Chondrocyte (in vitro differentiated cells): ENCODE measurements around the gene PYGM. TPM values are rescaled to one million over a fixed set of nuclear protein-coding genes. Genes with fewer than 3 reads are reported as not detected.
"Not testable (repeated sequence)": the region's sequence is repeated elsewhere in the genome, so short reads cannot be mapped to it uniquely, and the experiment has no call there.

Experiments
- DNase-seq: peaks from one replicate; pipeline ENCODE4 v3.0.0; 2021; ENCODE audit warnings: mixed read lengths, low spot score
- H3K27ac Mint-ChIP-seq: one replicate; pipeline ENCODE4 v1.8.0; 2021; ENCODE audit warnings: mild to moderate bottlenecking, moderate library complexity, mixed read lengths; ENCODE audit not compliant: unreplicated experiment
- H3K27me3 Mint-ChIP-seq: 2 replicates; pipeline ENCODE4 v1.8.0; 2021; ENCODE audit warnings: low read depth, mixed read lengths
- H3K36me3 Mint-ChIP-seq: 2 replicates; pipeline ENCODE4 v1.8.0; 2021; ENCODE audit warnings: low read depth, mixed read lengths
- H3K4me1 Mint-ChIP-seq: 2 replicates; pipeline ENCODE4 v1.8.0; 2021; ENCODE audit warnings: low read depth, mild to moderate bottlenecking, mixed read lengths
- H3K4me3 Mint-ChIP-seq: one replicate; pipeline ENCODE4 v1.8.0; 2021; ENCODE audit warnings: mild to moderate bottlenecking, moderate library complexity, mixed read lengths; ENCODE audit not compliant: unreplicated experiment
- H3K9me3 Mint-ChIP-seq: 2 replicates; pipeline ENCODE4 v1.8.0; 2021; ENCODE audit warnings: low read depth, mixed read lengths
- CTCF ChIP-seq: fragments of 200-600 bp; sonication (generic); IDR thresholded peaks from 2 replicates; pipeline ENCODE4 v1.5.0; 2021; ENCODE audit warnings: antibody characterized with exemption, mild to moderate bottlenecking, moderate library complexity
- total RNA-seq: library from RNA; stranded (reverse); gene quantifications from 3 replicates; pipeline ENCODE4 v1.2.1, GENCODE V29; 2021

Gene PYGM
- total RNA-seq, 1 donor from 2014 or later, result 1.6 TPM

DNA sequence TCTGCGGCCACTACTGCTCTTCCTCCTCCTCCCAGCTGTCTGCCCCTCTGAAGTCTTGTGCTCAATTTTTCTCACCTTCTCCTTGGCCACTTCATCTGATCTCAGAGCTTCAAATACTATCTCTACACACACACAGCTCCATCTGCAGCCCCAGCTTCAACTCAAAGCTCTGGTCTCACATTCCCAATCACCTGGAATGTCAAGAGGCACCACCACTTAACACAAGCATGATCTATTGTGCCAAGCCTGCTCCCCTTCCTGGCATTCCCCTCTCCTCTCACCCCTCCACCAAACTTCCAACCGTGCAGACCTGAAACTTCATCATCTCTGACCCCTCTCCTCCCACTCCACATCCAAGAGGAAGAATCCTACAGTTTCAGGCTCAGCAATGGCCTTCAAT, 54.3 kb downstream of the PYGM start:
- H3K9me3 Mint-ChIP-seq, result no peaks in the 10 kb centered on the region
- no peak overlapping the region for H3K4me3 Mint-ChIP-seq
- H3K4me1 Mint-ChIP-seq, result peaks cover 5% of the 10 kb centered on the region
- H3K27me3 Mint-ChIP-seq, result peaks cover 44% of the 10 kb centered on the region
- H3K27ac Mint-ChIP-seq, result no peak overlapping the region
- DNase-seq, result no peak
- TF ChIP-seq CTCF, result no peak
- H3K36me3 Mint-ChIP-seq, result peaks cover 2% of the 10 kb centered on the region

- no peak overlapping the region for H3K4me3 Mint-ChIP-seq
- H3K36me3 Mint-ChIP-seq, result peaks cover 2% of the 10 kb centered on the region
- H3K27me3 Mint-ChIP-seq, result peaks cover 50% of the 10 kb centered on the region
- no peaks in the 10 kb centered on the region for H3K4me1 Mint-ChIP-seq
- no peak overlapping the region for H3K27ac Mint-ChIP-seq
- DNase-seq, result no peak
- no peak for TF ChIP-seq CTCF
- H3K9me3 Mint-ChIP-seq, result no peaks in the 10 kb centered on the region
These were observed 56.7 kb downstream of the PYGM start for GRCh38 chr11:64703048-64703447.

DNA sequence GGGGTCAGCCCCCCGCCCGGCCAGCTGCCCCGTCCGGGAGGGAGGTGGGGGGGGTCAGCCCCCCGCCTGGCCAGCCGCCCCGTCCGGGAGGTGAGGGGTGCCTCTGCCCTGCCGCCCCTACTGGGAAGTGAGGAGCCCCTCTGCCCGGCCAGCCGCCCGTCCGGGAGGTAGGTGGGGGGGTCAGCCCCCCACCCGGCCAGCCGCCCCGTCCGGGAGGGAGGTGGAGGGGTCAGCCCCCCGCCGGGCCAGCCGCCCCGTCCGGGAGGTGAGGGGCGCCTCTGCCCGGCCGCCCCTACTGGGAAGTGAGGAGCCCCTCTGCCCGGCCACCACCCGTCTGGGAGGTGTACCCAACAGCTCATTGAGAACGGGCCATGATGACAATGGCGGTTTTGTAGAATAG, 57.8 kb downstream of the PYGM start:
- H3K36me3 Mint-ChIP-seq, DNase-seq, H3K4me3 Mint-ChIP-seq, H3K9me3 Mint-ChIP-seq, H3K27ac Mint-ChIP-seq, H3K4me1 Mint-ChIP-seq: not testable (repeated sequence)
- peaks cover 53% of the 10 kb centered on the region for H3K27me3 Mint-ChIP-seq

DNA sequence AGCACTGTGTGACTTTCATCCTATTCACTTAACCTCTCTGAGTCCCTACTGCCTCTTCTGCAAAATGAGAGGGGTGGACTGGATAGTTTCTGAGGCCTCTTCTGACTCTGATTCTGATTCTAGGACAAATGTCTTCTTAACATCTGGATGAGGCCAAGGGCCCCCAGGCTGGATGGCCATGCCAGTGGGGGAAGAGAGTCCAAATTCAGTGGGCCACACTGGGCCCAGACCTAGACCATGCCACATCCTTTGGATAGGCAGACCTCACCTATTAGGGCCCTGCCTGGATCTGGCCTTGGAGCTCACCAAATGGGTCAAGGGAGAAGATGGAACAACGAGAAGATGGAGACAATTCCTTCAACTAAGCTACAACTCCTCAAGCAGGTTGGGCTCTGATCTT, 61.3 kb downstream of the PYGM start:
- peak; percentile 46 for DNase-seq
- Mint-ChIP-seq H3K4me3 (no peak overlapping the region), H3K9me3 (no peaks in the 10 kb centered on the region), H3K27ac (no peak overlapping the region), H3K36me3 (no peaks in the 10 kb centered on the region), H3K4me1 (no peaks in the 10 kb centered on the region), H3K27me3 (peaks cover 57% of the 10 kb centered on the region)
- no peak for TF ChIP-seq CTCF

- Mint-ChIP-seq H3K4me1 (no peaks in the 10 kb centered on the region), H3K9me3 (no peaks in the 10 kb centered on the region), H3K27ac (no peak overlapping the region), H3K36me3 (no peaks in the 10 kb centered on the region), H3K27me3 (peaks cover 58% of the 10 kb centered on the region), H3K4me3 (no peak overlapping the region)
- DNase-seq, result peak; percentile 43
- TF ChIP-seq CTCF, result no peak
These were observed 62.0 kb downstream of the PYGM start for GRCh38 chr11:64697663-64698375.

Other genes starting within 250 kb of the PYGM start
- 0.15 TPM in 1 of 3 replicates, not detected in the others for gene SLC22A11, start 204.0 kb downstream of the PYGM start, total RNA-seq
- gene SLC22A12, start 168.8 kb downstream of the PYGM start, total RNA-seq, result not detected in 3 replicates
- gene NRXN2, start 36.8 kb downstream of the PYGM start, total RNA-seq, result 1.1 to 3.0 TPM (median 1.8 TPM) in 3 replicates
- 4.7 to 11.4 TPM (median 10.1 TPM) in 3 replicates for gene RASGRP2, start 15.8 kb downstream of the PYGM start, total RNA-seq
- 183 to 198 TPM (median 190 TPM) in 3 replicates for gene SF1, start 18.6 kb upstream of the PYGM start, total RNA-seq
- gene MAP4K2, start 43.2 kb upstream of the PYGM start, total RNA-seq, result 11.3 to 17.8 TPM (median 13.4 TPM) in 3 replicates
- gene MEN1, start 50.6 kb upstream of the PYGM start, total RNA-seq, result 19.5 to 26.4 TPM (median 20.4 TPM) in 3 replicates
- gene CDC42BPG, start 84.7 kb upstream of the PYGM start, total RNA-seq, result 0.17 to 0.46 TPM (median 0.35 TPM) in 3 replicates
- 78.9 to 129 TPM (median 111 TPM) in 3 replicates for gene EHD1, start 118.6 kb upstream of the PYGM start, total RNA-seq
- gene ATG2A, start 157.2 kb upstream of the PYGM start, total RNA-seq, result 15.2 to 21.9 TPM (median 16.3 TPM) in 3 replicates
- gene PPP2R5B, start 164.7 kb upstream of the PYGM start, total RNA-seq, result 21.7 to 33.2 TPM (median 29.3 TPM) in 3 replicates
- gene GPHA2, start 175.9 kb upstream of the PYGM start, total RNA-seq, result not detected in 3 replicates
- gene MAJIN, start 212.1 kb upstream of the PYGM start, total RNA-seq, result not detected in 3 replicates
- gene BATF2, start 237.0 kb upstream of the PYGM start, total RNA-seq, result not detected in 3 replicates